ENCODE measurements around the gene ABCG1. TPM values are rescaled to one million over a fixed set of nuclear protein-coding genes. Genes with fewer than 3 reads are reported as not detected.

Gene ABCG1
- total RNA-seq, 1 donor from 2014 or later, result 1.3 TPM

DNA sequence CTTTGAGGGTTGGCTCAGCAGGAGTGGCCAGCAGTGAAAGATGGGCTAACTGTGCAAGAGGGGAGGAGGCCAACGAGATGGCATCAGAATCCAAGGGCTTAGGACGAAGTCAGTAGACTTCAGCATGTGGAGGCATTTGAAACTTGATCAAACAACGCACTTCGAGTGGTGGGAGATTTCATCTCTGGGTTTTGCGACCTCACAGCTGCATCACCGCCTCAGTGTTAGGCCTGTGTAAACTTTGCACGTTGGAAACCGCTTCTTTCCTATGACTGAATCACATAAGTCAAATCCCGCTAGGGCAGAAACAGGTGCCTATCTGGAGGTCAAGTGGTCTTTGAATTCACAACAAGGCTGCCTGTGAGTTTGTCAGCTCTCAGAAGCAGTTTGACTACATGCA is 78.4 kb downstream of the ABCG1 start:
- Histone ChIP-seq H2AFZ (ENCODE audit: low read depth, low read length) (no peak overlapping the region), H3K4me1 (ENCODE audit: insufficient read depth, low read length) (no peaks in the 10 kb centered on the region), H3K79me2 (ENCODE audit: insufficient read depth, low read length) (no peaks in the 10 kb centered on the region), H3K27ac (ENCODE audit: low read depth, low read length) (no peak overlapping the region), H4K20me1 (ENCODE audit: insufficient read depth, low read length) (no peaks in the 10 kb centered on the region), H3K36me3 (ENCODE audit: insufficient read depth, low read length) (no peaks in the 10 kb centered on the region), H3K4me2 (ENCODE audit: low read length) (no peak overlapping the region), H3K9me3 (ENCODE audit: insufficient read depth, low read depth, low read length) (no peaks in the 10 kb centered on the region), H3K9ac (ENCODE audit: low read length) (no peak overlapping the region), H3K4me3 (ENCODE audit: insufficient read depth, low read depth, low read length) (no peak overlapping the region), H3K27me3 (ENCODE audit: insufficient read depth, low read length) (peaks cover 6% of the 10 kb centered on the region)
- Mint-ChIP-seq H3K36me3 (ENCODE audit: low read depth, unreplicated experiment) (no peaks in the 10 kb centered on the region), H3K4me3 (ENCODE audit: unreplicated experiment) (no peak overlapping the region), H3K27me3 (ENCODE audit: low read depth, unreplicated experiment) (peaks cover 49% of the 10 kb centered on the region), H3K4me1 (ENCODE audit: low read depth, unreplicated experiment) (no peaks in the 10 kb centered on the region), H3K9me3 (ENCODE audit: unreplicated experiment) (peaks cover 5% of the 10 kb centered on the region), H3K27ac (ENCODE audit: unreplicated experiment) (no peak overlapping the region)
- no peak for DNase-seq (ENCODE audit: low read depth)
- no peak for TF ChIP-seq CTCF (IDR thresholded peaks at IDR 0.05; ENCODE audit: insufficient read depth, low read depth, low read length)
- no peak for TF ChIP-seq EZH2 (IDR thresholded peaks at IDR 0.05; ENCODE audit: insufficient read depth, low read length)
- no peak for FAIRE-seq

DNA sequence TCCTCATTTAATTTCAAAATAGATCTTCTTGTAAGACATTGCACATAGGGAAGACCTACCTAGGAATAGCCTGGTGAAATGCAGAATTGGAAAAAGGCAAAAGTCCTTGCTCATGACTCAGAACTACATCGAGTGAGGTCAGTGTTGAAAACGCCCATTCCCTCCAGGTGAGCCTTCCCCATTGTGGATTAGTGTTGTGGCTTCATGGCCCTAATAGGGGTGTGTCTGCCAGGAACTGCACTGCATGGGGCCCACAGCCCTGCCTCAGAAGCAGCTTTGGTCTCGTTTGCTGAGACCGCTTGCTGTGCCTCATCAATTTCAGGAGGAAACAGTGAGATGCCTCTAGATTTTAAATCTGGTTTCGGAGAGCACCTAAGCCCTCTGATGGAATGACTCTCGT is 79.3 kb downstream of the ABCG1 start:
- Histone ChIP-seq H3K4me3 (ENCODE audit: insufficient read depth, low read depth, low read length) (no peak overlapping the region), H3K9me3 (ENCODE audit: insufficient read depth, low read depth, low read length) (no peaks in the 10 kb centered on the region), H3K4me2 (ENCODE audit: low read length) (no peak overlapping the region), H3K4me1 (ENCODE audit: insufficient read depth, low read length) (no peaks in the 10 kb centered on the region), H3K27ac (ENCODE audit: low read depth, low read length) (no peak overlapping the region), H4K20me1 (ENCODE audit: insufficient read depth, low read length) (no peaks in the 10 kb centered on the region), H3K36me3 (ENCODE audit: insufficient read depth, low read length) (no peaks in the 10 kb centered on the region), H3K79me2 (ENCODE audit: insufficient read depth, low read length) (no peaks in the 10 kb centered on the region), H3K27me3 (ENCODE audit: insufficient read depth, low read length) (peaks cover 6% of the 10 kb centered on the region), H3K9ac (ENCODE audit: low read length) (no peak overlapping the region), H2AFZ (ENCODE audit: low read depth, low read length) (no peak overlapping the region)
- DNase-seq (ENCODE audit: low read depth) (no peak), FAIRE-seq (no peak)
- H3K4me3 Mint-ChIP-seq (ENCODE audit: unreplicated experiment), result no peak overlapping the region
- peaks cover 49% of the 10 kb centered on the region for H3K27me3 Mint-ChIP-seq (ENCODE audit: low read depth, unreplicated experiment)
- H3K27ac Mint-ChIP-seq (ENCODE audit: unreplicated experiment), result no peak overlapping the region
- no peaks in the 10 kb centered on the region for H3K36me3 Mint-ChIP-seq (ENCODE audit: low read depth, unreplicated experiment)
- no peak for TF ChIP-seq CTCF (IDR thresholded peaks at IDR 0.05; ENCODE audit: insufficient read depth, low read depth, low read length)
- no peak for TF ChIP-seq EZH2 (IDR thresholded peaks at IDR 0.05; ENCODE audit: insufficient read depth, low read length)
- peaks cover 5% of the 10 kb centered on the region for H3K9me3 Mint-ChIP-seq (ENCODE audit: unreplicated experiment)
- no peaks in the 10 kb centered on the region for H3K4me1 Mint-ChIP-seq (ENCODE audit: low read depth, unreplicated experiment)

- no peaks in the 10 kb centered on the region for H3K79me2 ChIP-seq (ENCODE audit: insufficient read depth, low read length)
- no peaks in the 10 kb centered on the region for H3K4me1 ChIP-seq (ENCODE audit: insufficient read depth, low read length)
- H3K27me3 Mint-ChIP-seq (ENCODE audit: low read depth, unreplicated experiment), result peaks cover 52% of the 10 kb centered on the region
- TF ChIP-seq CTCF (IDR thresholded peaks at IDR 0.05; ENCODE audit: insufficient read depth, low read depth, low read length), result no peak
- H3K4me2 ChIP-seq (ENCODE audit: low read length), result no peak overlapping the region
- no peaks in the 10 kb centered on the region for H4K20me1 ChIP-seq (ENCODE audit: insufficient read depth, low read length)
- H3K36me3 ChIP-seq (ENCODE audit: insufficient read depth, low read length), result no peaks in the 10 kb centered on the region
- H3K27me3 ChIP-seq (ENCODE audit: insufficient read depth, low read length), result peaks cover 6% of the 10 kb centered on the region
- no peak overlapping the region for H3K9ac ChIP-seq (ENCODE audit: low read length)
- no peak for FAIRE-seq
- no peak overlapping the region for H3K27ac Mint-ChIP-seq (ENCODE audit: unreplicated experiment)
- no peak overlapping the region for H3K4me3 ChIP-seq (ENCODE audit: insufficient read depth, low read depth, low read length)
- no peak overlapping the region for H3K4me3 Mint-ChIP-seq (ENCODE audit: unreplicated experiment)
- H2AFZ ChIP-seq (ENCODE audit: low read depth, low read length), result no peak overlapping the region
- H3K27ac ChIP-seq (ENCODE audit: low read depth, low read length), result no peak overlapping the region
- no peaks in the 10 kb centered on the region for H3K9me3 ChIP-seq (ENCODE audit: insufficient read depth, low read depth, low read length)
- peaks cover 5% of the 10 kb centered on the region for H3K9me3 Mint-ChIP-seq (ENCODE audit: unreplicated experiment)
- DNase-seq (ENCODE audit: low read depth), result no peak
- no peaks in the 10 kb centered on the region for H3K36me3 Mint-ChIP-seq (ENCODE audit: low read depth, unreplicated experiment)
- no peaks in the 10 kb centered on the region for H3K4me1 Mint-ChIP-seq (ENCODE audit: low read depth, unreplicated experiment)
Measured at GRCh38 chr21:42298657-42299056, 79.7 kb downstream of the ABCG1 start.

Measured in astrocyte (in vitro differentiated cells and primary cell).